T-helper 1 cell treated with Interleukin-12 subunit alpha and Interleukin-12 subunit beta and Interleukin-4 antibody, amounts not matched to agents 30 μg/mL and 1 μg/mL, for 36 hours (primary cell): ENCODE data around the gene ACP4.

Experiments used
- H3K27ac Mint-ChIP-seq: one replicate; pipeline ENCODE4 v1.8.0; 2021; ENCODE audit warnings: mild to moderate bottlenecking, mixed read lengths
- H3K27me3 Mint-ChIP-seq: one replicate; pipeline ENCODE4 v1.8.0; 2021; ENCODE audit warnings: low read depth, mixed read lengths
- H3K36me3 Mint-ChIP-seq: one replicate; pipeline ENCODE4 v1.8.0; 2021; ENCODE audit warnings: low read depth, mixed read lengths
- H3K4me1 Mint-ChIP-seq: one replicate; pipeline ENCODE4 v1.8.0; 2021; ENCODE audit warnings: low read depth, mixed read lengths
- H3K4me3 Mint-ChIP-seq: one replicate; pipeline ENCODE4 v1.8.0; 2021; ENCODE audit warnings: mild to moderate bottlenecking, moderate library complexity, mixed read lengths
- H3K9me3 Mint-ChIP-seq: one replicate; pipeline ENCODE4 v1.8.0; 2021; ENCODE audit warnings: mixed read lengths

The ACP4 gene

GRCh38 chr19:50784710-50785109 lies 5.5 kb upstream of the ACP4 start:
- Mint-ChIP-seq H3K9me3 (no peaks in the 10 kb centered on the region), H3K27ac (no peak overlapping the region), H3K4me3 (no peak overlapping the region), H3K27me3 (peaks cover 9% of the 10 kb centered on the region), H3K4me1 (peaks cover 6% of the 10 kb centered on the region), H3K36me3 (no peaks in the 10 kb centered on the region)

DNA sequence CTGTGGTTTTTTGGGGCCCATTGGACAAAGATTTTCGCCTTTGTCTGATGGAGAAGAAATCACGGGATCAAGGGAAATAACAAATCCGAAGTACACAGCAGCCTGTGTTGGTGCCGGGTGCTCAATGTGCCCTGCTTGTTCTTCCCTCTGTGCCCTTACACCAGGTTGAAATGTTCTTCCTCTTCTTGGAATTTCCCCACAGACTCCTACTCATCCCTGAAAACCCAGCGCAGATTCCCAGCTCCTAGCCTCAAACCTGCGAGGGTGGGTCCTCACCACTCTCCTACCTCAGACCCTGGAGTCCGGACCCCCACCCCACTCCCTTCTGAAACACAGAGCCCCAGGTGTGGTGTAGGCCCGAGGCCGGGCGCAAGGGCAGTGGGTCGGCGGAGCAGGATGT lies 4.9 kb upstream of the ACP4 start:
- Mint-ChIP-seq H3K9me3 (no peaks in the 10 kb centered on the region), H3K36me3 (no peaks in the 10 kb centered on the region), H3K27ac (no peak overlapping the region), H3K27me3 (peaks cover 3% of the 10 kb centered on the region), H3K4me1 (peaks cover 6% of the 10 kb centered on the region), H3K4me3 (no peak overlapping the region)

DNA sequence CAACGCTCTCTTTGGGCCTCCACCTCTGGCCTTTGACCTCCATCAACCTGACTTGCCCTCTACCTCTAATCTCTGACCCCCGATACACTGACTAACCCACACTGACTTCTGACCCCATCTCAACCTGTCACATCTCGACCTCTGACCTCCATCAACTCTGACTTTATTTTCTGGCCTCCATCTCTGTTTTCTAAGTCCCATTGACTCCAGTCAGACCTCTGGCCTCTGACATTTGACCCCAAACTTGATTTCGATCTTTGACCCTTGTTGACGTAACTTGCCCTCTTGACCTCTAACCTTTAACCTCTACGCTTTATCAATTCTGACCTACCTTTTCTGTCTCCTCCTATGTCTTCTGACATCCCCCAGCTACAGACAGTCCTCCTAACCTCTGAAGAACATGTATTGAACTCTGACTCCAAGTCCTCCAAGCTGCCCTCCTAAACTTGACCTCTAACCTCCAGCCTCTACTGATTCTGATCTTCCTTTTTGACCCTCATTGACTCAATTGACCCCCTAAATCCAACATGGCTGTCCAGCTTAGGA lies 780 bp downstream of the ACP4 start:
- Mint-ChIP-seq H3K4me3 (no peak overlapping the region), H3K36me3 (no peaks in the 10 kb centered on the region), H3K27ac (no peak overlapping the region), H3K27me3 (no peaks in the 10 kb centered on the region), H3K9me3 (no peaks in the 10 kb centered on the region), H3K4me1 (peaks cover 4% of the 10 kb centered on the region)

GRCh38 chr19:50791594-50792271 lies 1.5 kb downstream of the ACP4 start:
- Mint-ChIP-seq H3K4me3 (no peak overlapping the region), H3K27ac (no peak overlapping the region), H3K9me3 (no peaks in the 10 kb centered on the region), H3K36me3 (no peaks in the 10 kb centered on the region), H3K27me3 (no peaks in the 10 kb centered on the region), H3K4me1 (peaks cover 4% of the 10 kb centered on the region)

GRCh38 chr19:50792272-50793250 lies 2.3 kb downstream of the ACP4 start:
- no peaks in the 10 kb centered on the region for H3K27me3 Mint-ChIP-seq
- no peak overlapping the region for H3K27ac Mint-ChIP-seq
- no peak overlapping the region for H3K4me3 Mint-ChIP-seq
- H3K9me3 Mint-ChIP-seq, result no peaks in the 10 kb centered on the region
- H3K36me3 Mint-ChIP-seq, result peaks cover 2% of the 10 kb centered on the region
- peaks cover 4% of the 10 kb centered on the region for H3K4me1 Mint-ChIP-seq

DNA sequence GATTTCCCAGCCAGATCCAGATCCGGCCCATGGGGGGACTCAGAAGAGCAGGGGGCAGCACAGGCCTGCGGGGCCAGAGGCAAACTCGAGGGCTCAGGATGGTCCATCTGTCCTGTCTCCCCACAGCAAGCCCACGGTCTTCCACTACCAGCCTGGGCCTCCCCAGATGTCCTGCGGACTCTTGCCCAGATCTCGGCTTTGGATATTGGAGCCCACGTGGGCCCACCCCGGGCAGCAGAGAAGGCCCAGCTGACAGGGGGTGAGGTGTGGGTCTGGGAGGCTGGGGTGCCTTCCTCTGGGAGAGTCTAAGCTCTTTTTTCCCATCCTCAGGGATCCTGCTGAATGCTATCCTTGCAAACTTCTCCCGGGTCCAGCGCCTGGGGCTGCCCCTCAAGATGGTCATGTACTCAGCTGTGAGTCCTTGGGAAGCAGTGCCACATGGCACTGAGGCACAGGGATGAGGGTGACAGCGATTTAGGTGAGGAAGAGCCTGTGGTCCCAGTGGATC lies 3.4 kb downstream of the ACP4 start:
- no peaks in the 10 kb centered on the region for H3K27me3 Mint-ChIP-seq
- peak overlapping the region; percentile 26 for H3K27ac Mint-ChIP-seq
- H3K9me3 Mint-ChIP-seq, result no peaks in the 10 kb centered on the region
- H3K4me3 Mint-ChIP-seq, result no peak overlapping the region
- H3K36me3 Mint-ChIP-seq, result peaks cover 5% of the 10 kb centered on the region
- H3K4me1 Mint-ChIP-seq, result peaks cover 4% of the 10 kb centered on the region

DNA sequence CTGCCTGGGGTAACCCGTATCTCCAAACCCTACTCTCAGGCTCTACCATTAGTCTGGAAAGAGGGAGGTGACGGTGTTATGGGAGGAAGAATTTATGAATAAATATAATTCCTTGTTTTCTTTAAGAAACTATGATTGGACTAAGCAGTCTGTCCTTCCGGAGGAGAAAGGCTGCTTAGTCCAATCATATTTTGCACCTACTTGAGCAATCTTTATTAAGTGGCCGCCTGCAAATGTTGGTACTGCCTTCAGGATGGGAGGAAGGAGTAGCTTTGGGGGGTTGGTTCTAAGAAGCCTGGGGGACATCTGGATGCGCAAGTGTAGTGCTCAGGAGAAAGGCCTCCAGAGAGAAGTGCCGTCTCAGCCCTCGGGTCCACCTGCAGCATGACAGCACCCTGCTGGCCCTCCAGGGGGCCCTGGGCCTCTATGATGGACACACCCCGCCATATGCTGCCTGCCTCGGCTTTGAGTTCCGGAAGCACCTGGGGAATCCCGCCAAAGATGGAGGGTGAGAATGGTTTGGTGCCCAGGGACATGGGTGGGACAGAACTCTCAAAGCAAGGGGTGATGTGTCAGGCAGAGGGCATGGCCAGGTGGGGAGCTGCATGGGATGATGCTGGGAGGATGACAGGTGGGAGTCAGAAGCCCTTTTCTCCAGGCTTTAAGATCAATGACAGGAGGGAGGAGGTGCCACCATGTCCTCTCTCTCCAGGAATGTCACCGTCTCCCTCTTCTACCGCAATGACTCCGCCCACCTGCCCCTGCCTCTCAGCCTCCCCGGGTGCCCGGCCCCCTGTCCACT lies 4.1 kb downstream of the ACP4 start:
- Mint-ChIP-seq H3K27me3 (no peaks in the 10 kb centered on the region), H3K27ac (peak overlapping the region; percentile 57), H3K9me3 (no peaks in the 10 kb centered on the region), H3K4me3 (no peak overlapping the region), H3K36me3 (peaks cover 5% of the 10 kb centered on the region), H3K4me1 (peaks cover 4% of the 10 kb centered on the region)

GRCh38 chr19:50794876-50795663 lies 4.9 kb downstream of the ACP4 start:
- H3K27ac Mint-ChIP-seq, result no peak overlapping the region
- no peak overlapping the region for H3K4me3 Mint-ChIP-seq
- peaks cover 5% of the 10 kb centered on the region for H3K36me3 Mint-ChIP-seq
- no peaks in the 10 kb centered on the region for H3K27me3 Mint-ChIP-seq
- H3K9me3 Mint-ChIP-seq, result no peaks in the 10 kb centered on the region
- H3K4me1 Mint-ChIP-seq, result peaks cover 6% of the 10 kb centered on the region

- H3K9me3 Mint-ChIP-seq, result no peaks in the 10 kb centered on the region
- peaks cover 7% of the 10 kb centered on the region for H3K36me3 Mint-ChIP-seq
- H3K4me3 Mint-ChIP-seq, result no peak overlapping the region
- no peaks in the 10 kb centered on the region for H3K27me3 Mint-ChIP-seq
- no peak overlapping the region for H3K27ac Mint-ChIP-seq
- peaks cover 7% of the 10 kb centered on the region for H3K4me1 Mint-ChIP-seq
Measured at GRCh38 chr19:50795664-50796073, 5.5 kb downstream of the ACP4 start.

- peaks cover 12% of the 10 kb centered on the region for H3K36me3 Mint-ChIP-seq
- no peaks in the 10 kb centered on the region for H3K27me3 Mint-ChIP-seq
- no peaks in the 10 kb centered on the region for H3K9me3 Mint-ChIP-seq
- H3K4me3 Mint-ChIP-seq, result no peak overlapping the region
- H3K4me1 Mint-ChIP-seq, result peaks cover 7% of the 10 kb centered on the region
- H3K27ac Mint-ChIP-seq, result no peak overlapping the region
Measured at GRCh38 chr19:50796128-50796633, 6.0 kb downstream of the ACP4 start.

GRCh38 chr19:50796634-50797428 lies 6.6 kb downstream of the ACP4 start:
- Mint-ChIP-seq H3K4me1 (peaks cover 7% of the 10 kb centered on the region), H3K27ac (no peak overlapping the region), H3K9me3 (no peaks in the 10 kb centered on the region), H3K27me3 (no peaks in the 10 kb centered on the region), H3K4me3 (no peak overlapping the region), H3K36me3 (peaks cover 13% of the 10 kb centered on the region)

- Mint-ChIP-seq H3K4me3 (no peak overlapping the region), H3K27ac (no peak overlapping the region), H3K27me3 (no peaks in the 10 kb centered on the region), H3K4me1 (peaks cover 13% of the 10 kb centered on the region), H3K9me3 (no peaks in the 10 kb centered on the region), H3K36me3 (peaks cover 13% of the 10 kb centered on the region)
Measured at GRCh38 chr19:50797429-50797780, 7.2 kb downstream of the ACP4 start.
